ENCODE results near the gene RNF133.

The RNF133 gene

GRCh38 chr7:122743211-122743610 is 44.3 kb upstream of the RNF133 start:
- Histone ChIP-seq H3K27me3 (ENCODE audit: insufficient read depth, low read length, poor library complexity, severe bottlenecking) (no peaks in the 10 kb centered on the region), H3K4me3 (ENCODE audit: low read length, poor library complexity, severe bottlenecking) (no peak overlapping the region), H3K4me2 (ENCODE audit: low read depth, low read length, poor library complexity, severe bottlenecking) (no peak overlapping the region), H2AFZ (ENCODE audit: low read length) (no peak overlapping the region), H3K79me2 (ENCODE audit: insufficient read depth, low read length) (no peaks in the 10 kb centered on the region), H3K9me2 (replicated peaks; ENCODE audit: low read depth, low read length) (no peaks in the 10 kb centered on the region), H3K9ac (ENCODE audit: low read depth, low read length, poor library complexity, severe bottlenecking) (no peak overlapping the region), H3K36me3 (ENCODE audit: insufficient read depth, low read length) (no peaks in the 10 kb centered on the region), H3F3A (ENCODE audit: low read depth) (no peaks in the 10 kb centered on the region), H3K4me1 (ENCODE audit: insufficient read depth, low read length, poor library complexity, severe bottlenecking) (no peaks in the 10 kb centered on the region), H4K20me1 (ENCODE audit: insufficient read depth, low read length, poor library complexity, severe bottlenecking) (no peaks in the 10 kb centered on the region), H3K9me3 (ENCODE audit: insufficient read depth, low read depth, low read length) (no peaks in the 10 kb centered on the region)
- TF ChIP-seq CTCF (conservative IDR thresholded peaks at IDR 0.05; ENCODE audit: low read length) = no peak

- no peaks in the 10 kb centered on the region for H3K9me2 ChIP-seq (replicated peaks; ENCODE audit: low read depth, low read length)
- H3K36me3 ChIP-seq (ENCODE audit: insufficient read depth, low read length) = no peaks in the 10 kb centered on the region
- no peak overlapping the region for H3K4me3 ChIP-seq (ENCODE audit: low read length, poor library complexity, severe bottlenecking)
- no peaks in the 10 kb centered on the region for H3K79me2 ChIP-seq (ENCODE audit: insufficient read depth, low read length)
- no peak overlapping the region for H2AFZ ChIP-seq (ENCODE audit: low read length)
- H4K20me1 ChIP-seq (ENCODE audit: insufficient read depth, low read length, poor library complexity, severe bottlenecking) = no peaks in the 10 kb centered on the region
- no peaks in the 10 kb centered on the region for H3K4me1 ChIP-seq (ENCODE audit: insufficient read depth, low read length, poor library complexity, severe bottlenecking)
- H3K27me3 ChIP-seq (ENCODE audit: insufficient read depth, low read length, poor library complexity, severe bottlenecking) = no peaks in the 10 kb centered on the region
- TF ChIP-seq CTCF (conservative IDR thresholded peaks at IDR 0.05; ENCODE audit: low read length) (no peak), EZH2phosphoT487 (IDR thresholded peaks at IDR 0.05; ENCODE audit: borderline replicate concordance) (no peak)
- no peak overlapping the region for H3K4me2 ChIP-seq (ENCODE audit: low read depth, low read length, poor library complexity, severe bottlenecking)
- no peak overlapping the region for H3K9ac ChIP-seq (ENCODE audit: low read depth, low read length, poor library complexity, severe bottlenecking)
- no peaks in the 10 kb centered on the region for H3F3A ChIP-seq (ENCODE audit: low read depth)
- no peaks in the 10 kb centered on the region for H3K9me3 ChIP-seq (ENCODE audit: insufficient read depth, low read depth, low read length)
These were observed 40.0 kb upstream of the RNF133 start for GRCh38 chr7:122738947-122739346.

- Histone ChIP-seq H2AFZ (ENCODE audit: low read length) (no peak overlapping the region), H3K9ac (ENCODE audit: low read depth, low read length, poor library complexity, severe bottlenecking) (no peak overlapping the region), H3K79me2 (ENCODE audit: insufficient read depth, low read length) (no peaks in the 10 kb centered on the region), H3K9me3 (ENCODE audit: insufficient read depth, low read depth, low read length) (no peaks in the 10 kb centered on the region), H3K4me3 (ENCODE audit: low read length, poor library complexity, severe bottlenecking) (no peak overlapping the region), H3K27me3 (ENCODE audit: insufficient read depth, low read length, poor library complexity, severe bottlenecking) (no peaks in the 10 kb centered on the region), H3K9me2 (replicated peaks; ENCODE audit: low read depth, low read length) (no peaks in the 10 kb centered on the region), H3K4me2 (ENCODE audit: low read depth, low read length, poor library complexity, severe bottlenecking) (no peak overlapping the region), H3K36me3 (ENCODE audit: insufficient read depth, low read length) (no peaks in the 10 kb centered on the region), H4K20me1 (ENCODE audit: insufficient read depth, low read length, poor library complexity, severe bottlenecking) (no peaks in the 10 kb centered on the region), H3F3A (ENCODE audit: low read depth) (no peaks in the 10 kb centered on the region), H3K4me1 (ENCODE audit: insufficient read depth, low read length, poor library complexity, severe bottlenecking) (no peaks in the 10 kb centered on the region)
- no peak for TF ChIP-seq CTCF (conservative IDR thresholded peaks at IDR 0.05; ENCODE audit: low read length)
- TF ChIP-seq EZH2phosphoT487 (IDR thresholded peaks at IDR 0.05; ENCODE audit: borderline replicate concordance) = no peak
These were observed 37.3 kb upstream of the RNF133 start for GRCh38 chr7:122736183-122736582.
